GM19240 (cell line): Measurements from ENCODE around the gene CCDC68.
"Not testable (repeated sequence)": the region's sequence is repeated elsewhere in the genome, so short reads cannot be mapped to it uniquely, and the experiment has no call there.

Source experiments
- DNase-seq: peaks from one replicate; pipeline ENCODE4 v3.0.0; 2011; ENCODE audit warnings: low spot score; ENCODE audit not compliant: insufficient read length

Gene CCDC68, protein sequence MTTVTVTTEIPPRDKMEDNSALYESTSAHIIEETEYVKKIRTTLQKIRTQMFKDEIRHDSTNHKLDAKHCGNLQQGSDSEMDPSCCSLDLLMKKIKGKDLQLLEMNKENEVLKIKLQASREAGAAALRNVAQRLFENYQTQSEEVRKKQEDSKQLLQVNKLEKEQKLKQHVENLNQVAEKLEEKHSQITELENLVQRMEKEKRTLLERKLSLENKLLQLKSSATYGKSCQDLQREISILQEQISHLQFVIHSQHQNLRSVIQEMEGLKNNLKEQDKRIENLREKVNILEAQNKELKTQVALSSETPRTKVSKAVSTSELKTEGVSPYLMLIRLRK

DNA sequence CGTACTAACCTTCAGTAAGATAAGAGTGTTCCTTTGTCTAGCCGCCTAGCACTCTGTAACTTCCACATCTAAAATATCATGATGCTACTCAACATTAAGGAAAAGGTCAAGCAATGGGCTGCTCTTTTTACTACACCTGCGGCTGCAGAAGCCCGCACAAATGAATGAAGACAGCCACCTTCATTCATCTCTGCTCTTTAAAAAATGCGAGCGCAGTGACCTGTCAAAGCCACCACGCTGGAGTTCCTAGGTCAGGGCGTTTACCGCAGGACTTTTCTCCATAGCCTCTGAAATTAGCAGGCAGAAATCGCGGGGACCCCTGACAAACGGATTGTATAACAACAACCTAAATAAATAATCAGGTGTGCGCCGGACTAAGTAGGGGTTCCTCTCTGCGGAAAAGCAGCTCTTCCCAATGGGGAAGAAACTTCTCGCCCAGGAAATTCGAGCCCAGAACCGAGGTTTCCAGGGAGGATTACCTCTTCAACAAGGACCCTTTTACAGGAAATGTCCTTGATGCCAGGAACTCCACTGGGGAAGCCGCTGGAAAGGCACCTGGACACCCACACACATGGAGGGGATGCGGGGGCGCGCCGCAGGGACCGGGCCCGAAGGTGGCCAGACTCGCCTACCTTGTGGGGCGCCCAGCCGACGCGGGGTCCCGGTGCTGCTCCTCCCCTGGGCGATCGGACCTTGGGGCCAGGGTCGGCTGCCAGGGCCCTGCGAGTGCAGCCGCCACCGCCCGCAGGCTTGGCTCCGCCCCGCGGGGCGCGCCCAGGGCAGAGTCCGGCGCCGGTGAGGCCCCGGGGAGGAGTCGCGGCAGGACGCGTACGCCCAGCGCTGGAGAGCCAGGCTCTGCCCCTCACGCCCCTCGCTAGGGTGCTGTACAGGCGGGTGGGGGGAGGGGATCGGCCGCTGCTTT is at the start of gene CCDC68:
Gene CCDC68 (minus strand): TSS at position 758 of the 922 bp plus-strand sequence. CDS start 16,670 bp downstream, outside the sequence.
- DNase-seq: no peak

DNA sequence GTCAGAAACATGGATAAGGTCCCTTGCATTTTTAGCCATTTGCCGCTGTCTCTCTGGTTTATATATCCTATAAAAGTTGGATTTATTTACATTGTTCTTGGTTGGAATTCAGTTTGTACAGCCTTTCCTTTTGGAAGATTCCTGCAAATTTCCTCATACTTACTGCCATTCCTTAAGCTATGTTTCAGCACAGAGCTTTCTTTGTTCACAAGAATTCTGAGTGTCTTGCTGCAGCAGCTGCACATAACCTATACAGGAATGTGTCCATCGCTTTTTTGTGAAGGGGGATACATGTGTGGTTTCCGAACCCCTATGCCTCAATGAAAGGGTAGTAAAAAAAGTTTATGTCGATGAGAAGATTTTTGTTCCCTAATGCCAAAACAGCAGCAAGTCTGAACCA is 48.3 kb upstream of the CCDC68 start:
- no peak for DNase-seq

DNA sequence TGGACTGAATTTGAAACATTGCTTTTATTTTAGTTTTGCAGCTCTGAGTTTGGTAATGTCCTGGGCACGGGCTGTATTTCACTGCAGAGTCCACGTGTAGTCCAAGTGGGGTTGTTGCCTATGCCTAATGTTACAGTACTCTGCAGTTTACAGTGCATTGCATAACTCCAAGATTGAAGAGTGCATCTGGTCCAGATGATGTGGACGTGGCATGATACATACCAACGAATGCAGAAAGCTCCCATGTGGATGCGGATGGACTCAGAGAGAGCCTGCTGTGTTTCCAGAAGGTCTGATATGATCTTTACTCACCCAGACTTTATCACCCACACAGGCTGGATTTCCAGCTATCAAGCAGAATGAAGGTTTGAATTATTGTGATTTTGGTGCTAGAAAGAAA is 44.4 kb upstream of the CCDC68 start:
- DNase-seq: no peak

DNA sequence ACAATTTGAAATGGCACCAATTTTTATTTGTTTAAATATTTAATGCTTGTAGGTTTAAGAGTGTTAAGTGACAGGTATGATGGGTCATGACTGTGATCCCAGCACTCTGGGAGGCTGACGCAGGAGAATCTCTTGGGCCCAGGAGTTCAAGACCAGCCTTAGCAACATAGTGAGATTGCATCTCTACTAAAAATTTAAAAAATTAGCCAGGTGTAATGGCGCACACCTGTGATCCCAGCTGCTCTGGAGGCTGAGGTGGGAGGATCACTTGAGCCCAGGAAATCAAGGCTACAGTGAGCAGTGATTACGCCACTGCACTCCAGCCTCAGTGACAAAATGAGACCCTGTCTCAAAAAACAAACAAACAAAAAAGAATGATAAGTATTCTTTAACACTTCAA is 43.0 kb upstream of the CCDC68 start:
- DNase-seq: no peak

DNA sequence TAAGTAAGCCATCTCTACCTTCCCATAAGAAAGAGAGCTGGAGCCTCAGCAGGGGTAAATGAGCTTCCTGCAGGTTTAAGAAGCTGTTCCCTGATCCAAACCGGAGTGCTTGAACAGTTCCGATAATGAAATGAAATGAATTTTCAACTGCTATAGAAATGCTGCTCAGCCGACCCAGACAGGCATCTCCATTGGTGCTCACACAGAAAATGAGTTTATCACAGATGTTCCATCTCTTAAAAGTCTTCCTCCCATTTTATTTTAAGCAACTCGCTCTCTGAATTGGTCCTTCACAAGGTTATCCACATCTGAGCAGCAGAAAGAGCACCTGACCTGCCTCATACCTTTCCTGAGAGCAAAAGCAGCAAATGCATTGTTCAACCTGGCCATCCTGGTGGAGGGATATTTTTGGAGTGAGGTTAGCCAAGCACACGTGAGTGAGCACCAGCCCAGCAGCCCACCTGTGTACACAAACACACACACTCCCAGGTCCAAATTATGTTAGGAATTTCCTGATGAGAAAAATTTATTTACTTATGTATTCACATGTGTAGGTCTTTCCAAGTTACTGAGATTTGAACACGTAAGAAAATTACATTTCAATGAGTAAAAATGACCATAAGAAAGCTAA is 42.2 kb upstream of the CCDC68 start:
- DNase-seq: no peak

DNA sequence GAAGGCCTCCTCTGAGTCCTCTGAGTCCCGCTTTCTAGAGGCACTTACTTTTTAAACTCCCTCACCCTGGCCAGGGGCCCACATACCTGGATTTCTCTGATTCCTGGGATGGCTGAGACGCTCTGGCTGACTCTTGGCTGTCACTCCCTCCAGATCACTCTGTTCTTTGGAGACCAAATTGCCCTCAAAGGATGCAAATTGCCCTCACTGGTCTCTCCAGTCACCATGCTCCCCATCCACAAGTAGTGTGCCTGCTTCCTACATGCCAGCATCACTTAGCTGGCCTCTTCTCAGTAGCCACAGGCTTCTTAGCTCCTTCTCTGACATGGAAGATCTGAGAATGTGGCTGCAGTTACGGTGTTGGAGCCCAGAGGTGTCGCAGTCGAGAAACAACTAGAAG is 41.3 kb upstream of the CCDC68 start:
- no peak for DNase-seq

DNA sequence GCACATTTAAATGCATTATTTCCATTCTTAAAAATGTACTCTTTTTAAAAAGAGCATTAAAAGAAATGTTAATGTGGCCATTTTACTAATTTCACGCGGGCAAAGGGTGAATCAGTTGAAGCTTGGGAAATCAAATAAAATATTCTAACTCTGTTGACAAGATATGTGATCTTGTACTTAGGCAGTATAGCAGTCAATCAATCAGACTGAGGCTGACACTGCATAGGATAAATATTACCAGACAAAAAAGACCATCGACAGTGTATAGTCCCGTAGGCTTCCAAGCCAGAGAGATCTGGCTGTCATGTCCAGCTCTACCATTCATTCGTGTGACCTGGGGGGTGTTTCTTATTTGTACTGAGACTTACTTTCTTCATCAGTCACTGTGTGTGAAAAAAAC is 39.8 kb upstream of the CCDC68 start:
- DNase-seq: no peak

DNA sequence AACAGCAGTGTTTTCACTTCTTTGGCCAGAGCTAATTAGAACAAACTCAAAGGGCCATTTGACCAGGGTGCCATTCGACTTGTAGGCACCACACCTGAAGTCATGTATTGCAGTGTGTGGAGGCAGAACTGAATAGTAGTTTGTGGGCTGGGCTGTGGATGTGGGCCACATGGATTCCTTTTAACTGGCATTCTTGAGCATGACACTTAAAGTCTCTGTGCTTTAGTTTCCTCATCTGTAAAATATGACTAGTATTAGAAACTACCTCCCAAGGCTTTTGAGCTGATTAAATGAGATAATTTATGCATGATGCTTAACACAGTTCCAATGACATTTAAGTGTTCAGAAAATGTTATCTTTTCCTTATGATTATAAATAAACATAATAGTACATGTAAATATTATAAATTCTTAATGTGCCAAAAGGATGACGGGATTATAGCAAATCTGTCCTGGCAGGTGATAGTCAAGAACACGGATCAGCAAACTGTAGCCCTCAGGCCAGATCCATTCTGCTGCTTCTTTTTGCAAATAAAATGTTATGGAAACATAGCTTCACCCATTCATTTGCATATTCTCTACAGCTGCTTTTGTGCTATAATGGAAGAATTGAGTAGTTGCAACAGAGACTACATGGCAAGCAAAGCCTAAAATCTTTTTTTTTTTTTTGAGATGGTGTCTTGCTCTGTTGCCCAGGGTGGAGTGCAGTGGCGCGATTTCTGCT is 36.3 kb upstream of the CCDC68 start:
- no peak for DNase-seq

DNA sequence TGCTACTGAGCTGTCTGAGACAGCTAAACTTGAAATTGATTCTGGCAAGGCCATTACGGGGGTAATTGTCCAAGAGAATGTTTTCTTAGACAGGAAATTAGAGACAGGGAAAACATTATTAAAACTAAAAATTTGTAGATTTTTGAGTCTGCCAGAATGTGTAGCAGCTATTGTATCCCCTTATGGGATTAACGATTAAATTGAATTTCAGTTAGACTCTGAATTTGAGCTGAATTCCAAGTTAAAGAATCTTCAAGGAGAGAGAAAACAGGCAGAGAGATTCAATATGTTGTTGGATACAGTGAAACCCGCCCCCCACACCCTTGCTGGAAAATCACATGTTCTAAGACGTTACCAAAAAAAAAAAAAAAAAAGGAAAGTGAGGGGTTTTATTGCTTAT is 32.7 kb upstream of the CCDC68 start:
- DNase-seq: no peak

DNA sequence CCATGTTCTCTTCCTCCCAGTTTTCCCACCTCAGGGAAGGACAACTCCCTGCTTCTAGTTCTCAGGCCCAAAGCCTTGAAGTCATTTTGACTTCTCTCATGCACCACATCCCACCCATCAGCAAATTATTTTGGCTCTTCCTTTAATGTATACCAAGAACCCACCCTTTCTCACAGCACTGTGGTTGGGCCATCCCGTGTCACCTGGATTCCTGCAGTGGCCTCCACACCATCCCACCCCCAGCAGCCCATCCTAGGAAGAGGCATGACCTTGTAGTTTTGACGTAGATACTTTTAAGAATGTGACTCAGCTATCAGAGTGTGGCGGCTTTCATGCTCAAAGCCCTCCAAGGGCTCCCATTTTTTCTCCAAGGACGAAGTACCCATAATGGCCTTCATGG is 25.6 kb upstream of the CCDC68 start:
- no peak for DNase-seq

DNA sequence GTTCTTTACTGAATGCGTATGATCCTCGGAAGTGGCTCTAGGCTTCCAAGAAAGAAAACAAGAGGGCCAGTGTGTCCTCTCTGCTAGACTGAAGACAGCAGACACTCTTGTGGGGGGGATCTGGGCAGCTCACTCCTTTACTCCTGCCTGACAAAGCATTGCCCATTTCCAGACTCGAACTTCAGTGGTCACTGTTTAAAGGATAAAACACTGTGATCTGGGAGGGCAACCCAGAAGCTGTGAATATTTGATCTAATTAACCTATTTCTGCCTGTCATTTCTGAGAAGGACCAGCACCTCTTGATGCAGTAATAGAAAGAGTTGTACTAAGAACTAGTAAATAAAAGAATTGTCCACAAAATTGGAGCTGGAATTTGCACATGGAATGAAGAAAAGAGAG is 24.5 kb upstream of the CCDC68 start:
- no peak for DNase-seq

DNA sequence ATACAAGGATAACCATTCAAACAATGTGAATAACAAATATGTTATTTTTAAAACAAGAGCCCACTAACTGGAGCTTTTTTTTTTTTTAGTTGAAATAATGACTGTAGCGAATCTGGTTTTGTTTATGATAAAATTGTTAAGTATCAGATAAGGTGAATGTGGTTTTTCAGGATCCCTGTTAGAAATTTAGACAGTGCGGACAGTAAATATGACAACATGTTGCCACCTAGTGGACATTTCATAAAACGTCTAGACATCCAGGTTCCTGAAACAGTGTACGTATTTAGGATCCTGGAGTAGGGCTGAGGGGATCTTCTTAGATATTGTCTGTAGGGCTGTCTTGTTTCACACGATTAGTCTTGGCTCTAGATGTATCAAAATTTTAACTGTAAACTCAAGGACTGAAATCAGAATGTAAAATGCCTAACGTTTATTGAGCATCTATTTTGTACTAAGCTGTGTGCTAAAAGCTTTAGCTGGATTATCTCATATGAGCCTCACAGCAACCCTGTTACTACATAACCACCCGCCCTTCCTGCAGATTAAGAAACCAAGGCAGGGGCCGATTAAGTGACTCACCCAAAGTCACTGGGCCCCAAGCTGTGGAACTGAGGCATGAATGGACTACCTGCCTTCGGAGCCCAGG is 23.9 kb upstream of the CCDC68 start:
- DNase-seq: peak; percentile 6

DNA sequence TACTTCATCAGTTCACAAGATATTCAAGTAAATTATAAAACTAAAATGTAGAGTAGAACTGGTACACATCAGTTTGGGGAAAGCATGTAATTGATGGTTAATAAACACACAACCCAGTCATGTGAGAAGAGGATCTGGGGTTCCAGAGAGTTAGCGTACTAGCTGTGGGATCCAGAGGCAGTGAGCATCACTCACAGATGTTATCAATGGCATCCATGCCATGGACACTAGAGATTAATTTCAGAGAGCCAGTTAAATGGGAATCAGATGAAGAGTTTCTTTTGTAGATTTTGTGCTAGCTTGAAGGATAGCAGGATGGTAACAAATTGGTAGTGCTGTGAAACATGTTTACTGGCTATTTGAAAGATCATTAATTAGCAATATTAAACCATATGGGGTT is 21.8 kb upstream of the CCDC68 start:
- DNase-seq: no peak

DNA sequence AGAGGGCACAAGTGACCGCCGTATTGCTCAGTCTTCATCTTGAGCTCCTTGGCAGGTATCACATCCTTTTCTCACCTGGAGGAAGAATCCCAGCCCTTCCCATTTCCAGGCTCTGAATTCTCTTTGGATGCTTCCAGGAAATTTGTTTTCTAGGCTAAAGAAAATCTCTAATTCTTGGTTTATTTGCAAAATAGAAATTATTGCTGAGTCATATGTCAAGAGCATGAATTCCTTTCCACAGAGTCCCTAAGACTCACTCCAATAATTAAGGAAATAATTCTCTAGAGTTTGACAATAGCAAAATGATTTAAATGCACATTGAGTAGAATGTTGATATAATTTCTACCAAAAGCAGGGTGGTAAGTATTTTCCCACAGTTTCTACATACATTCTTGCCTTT is 16.3 kb upstream of the CCDC68 start:
- no peak for DNase-seq

DNA sequence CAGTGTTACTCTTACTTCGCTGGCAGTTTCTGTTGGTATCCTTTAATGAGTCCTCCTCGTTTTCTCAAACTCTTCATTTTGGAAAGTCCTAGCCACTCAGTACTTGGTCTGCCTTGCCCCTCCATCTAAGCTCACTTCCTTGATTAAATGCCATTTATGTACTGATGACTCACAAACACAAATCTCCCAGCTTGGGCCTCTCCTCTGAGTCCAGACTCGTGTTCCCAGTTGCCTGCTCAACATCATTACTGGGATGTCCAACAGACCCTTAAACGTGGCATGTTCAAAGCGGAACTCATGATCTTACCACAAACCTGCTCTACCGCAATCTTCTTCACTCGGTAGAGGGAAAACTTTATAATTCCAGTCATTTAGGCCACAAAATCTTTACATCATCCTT is 13.8 kb upstream of the CCDC68 start:
- DNase-seq: no peak

DNA sequence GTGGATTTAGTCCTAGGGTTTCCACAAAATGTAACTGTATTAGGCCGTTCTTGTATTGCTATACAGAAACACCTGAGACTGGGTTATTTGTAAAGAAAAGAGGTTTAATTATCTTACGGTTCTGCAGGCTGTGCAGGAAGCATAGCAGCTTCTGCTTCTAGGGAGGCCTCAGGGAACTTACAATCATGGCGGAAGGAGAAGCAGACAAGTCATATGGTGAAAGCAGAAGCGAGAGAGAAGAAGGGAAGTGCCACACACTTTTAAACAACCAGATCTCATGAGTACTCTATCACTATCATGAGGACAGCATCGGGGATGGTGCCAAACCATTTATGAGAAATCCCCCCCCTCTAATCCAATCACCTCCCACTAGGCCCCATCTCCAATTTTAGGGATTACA is 9.5 kb upstream of the CCDC68 start:
- no peak for DNase-seq

DNA sequence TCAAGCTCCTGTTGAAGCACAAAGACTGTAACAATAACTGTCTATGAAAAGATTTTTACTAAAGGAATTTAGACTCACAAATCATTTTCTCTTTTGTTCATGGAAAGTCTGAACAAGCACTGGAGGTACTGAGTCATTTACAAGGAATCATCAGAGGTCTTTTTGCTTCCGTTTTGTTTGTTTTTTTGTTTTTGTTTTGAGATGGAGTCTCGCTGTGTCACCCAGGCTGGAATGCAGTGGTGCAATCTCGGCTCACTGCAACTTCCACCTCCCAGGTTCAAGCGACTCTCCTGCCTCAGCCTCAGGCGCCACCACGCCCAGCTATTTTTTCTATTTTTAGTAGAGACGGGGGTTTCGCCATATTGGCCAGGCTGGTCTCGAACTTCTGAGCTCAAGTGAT is 9.0 kb upstream of the CCDC68 start:
- not testable (repeated sequence) for DNase-seq

DNA sequence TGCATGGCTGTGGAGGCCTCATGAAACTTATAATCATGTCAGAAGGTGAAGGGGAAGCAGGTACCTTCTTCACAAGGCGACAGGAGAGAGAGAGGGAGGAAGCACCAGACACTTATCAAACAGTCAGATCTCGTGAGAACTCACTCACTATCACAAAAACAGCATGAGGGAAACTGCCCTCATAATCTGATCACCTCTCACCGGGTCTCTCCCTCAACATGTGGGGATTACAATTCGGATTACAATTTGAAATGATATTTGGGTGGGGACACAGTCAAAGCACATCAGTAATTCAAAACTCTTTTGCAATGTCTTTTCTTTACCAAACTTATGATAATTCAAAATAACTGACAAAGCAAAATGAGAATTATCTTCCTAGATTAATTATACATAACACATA is 8.5 kb upstream of the CCDC68 start:
- no peak for DNase-seq

DNA sequence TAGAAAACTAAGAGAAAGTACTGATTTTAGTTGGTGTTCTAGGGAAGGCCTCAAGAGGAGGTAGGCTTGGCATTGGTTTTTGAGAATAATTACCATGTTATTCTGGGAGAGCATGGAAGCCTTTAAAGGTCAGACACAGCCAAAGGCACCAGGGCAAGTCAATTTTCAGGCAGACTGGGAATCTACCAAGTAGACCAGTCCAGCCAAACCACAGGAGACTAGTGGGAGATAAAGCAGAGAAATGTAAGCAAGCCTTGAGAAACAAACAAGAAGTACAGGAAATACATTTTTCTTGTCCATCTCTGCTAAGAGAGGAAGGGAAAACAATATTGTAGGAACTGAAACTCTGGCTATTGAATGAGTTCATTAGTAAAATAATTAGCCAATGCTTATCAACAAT is 5.5 kb upstream of the CCDC68 start:
- no peak for DNase-seq

DNA sequence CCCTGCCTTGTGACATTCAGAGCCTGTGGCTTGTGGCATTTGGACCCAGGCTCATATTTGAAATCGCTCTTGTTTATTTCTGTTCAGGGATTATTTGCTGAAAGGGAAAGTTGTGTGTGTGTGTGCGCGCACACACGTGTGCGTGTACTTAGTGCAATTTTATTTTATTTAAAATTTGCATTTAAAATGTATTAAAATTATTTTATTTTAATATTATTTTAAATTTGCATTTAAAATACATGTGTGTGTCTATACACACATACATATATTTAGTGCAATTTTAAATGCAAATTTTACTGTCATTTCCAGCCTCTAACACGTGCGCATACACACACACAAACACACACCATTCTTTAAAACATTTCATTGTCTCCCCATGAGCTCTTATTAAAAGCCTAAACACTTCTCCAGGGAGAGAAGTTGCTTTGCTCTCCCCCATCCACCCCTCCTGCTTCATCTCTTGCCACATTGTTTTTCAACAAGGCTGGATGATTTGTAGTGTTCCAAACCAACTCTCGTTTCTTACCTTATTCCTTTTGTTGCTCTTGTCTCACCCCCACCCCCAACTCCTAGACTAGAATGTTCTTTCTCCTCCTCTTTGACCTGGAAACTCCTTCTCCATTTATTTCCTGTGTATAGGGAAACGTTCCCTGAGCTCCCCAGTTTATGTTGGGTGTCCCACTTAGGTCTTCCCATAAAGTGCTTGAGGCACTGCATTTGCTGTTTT is 3.8 kb upstream of the CCDC68 start:
- no peak for DNase-seq
